DMS153 treated with DMSO at 0.1 percent for 48 hours (cell line): ENCODE measurements around the gene COX20.

ENCODE experiments used
- DNase-seq: peaks from one replicate; lab custom pipeline; 2025; ENCODE audit not compliant: unreplicated experiment; lab: John Stamatoyannopoulos, UW

COX20 gene

GRCh38 chr1:244850896-244851295, 15.4 kb downstream of the COX20 start:
- DNase-seq = no peak

- DNase-seq = no peak
Measured at GRCh38 chr1:244851546-244852231, 16.2 kb downstream of the COX20 start.

- DNase-seq = no peak
Measured at GRCh38 chr1:244852694-244853093, 17.2 kb downstream of the COX20 start.

- DNase-seq = no peak
Measured at GRCh38 chr1:244854166-244854565, 18.7 kb downstream of the COX20 start.

GRCh38 chr1:244854865-244855578, 19.6 kb downstream of the COX20 start:
- DNase-seq = no peak

DNA sequence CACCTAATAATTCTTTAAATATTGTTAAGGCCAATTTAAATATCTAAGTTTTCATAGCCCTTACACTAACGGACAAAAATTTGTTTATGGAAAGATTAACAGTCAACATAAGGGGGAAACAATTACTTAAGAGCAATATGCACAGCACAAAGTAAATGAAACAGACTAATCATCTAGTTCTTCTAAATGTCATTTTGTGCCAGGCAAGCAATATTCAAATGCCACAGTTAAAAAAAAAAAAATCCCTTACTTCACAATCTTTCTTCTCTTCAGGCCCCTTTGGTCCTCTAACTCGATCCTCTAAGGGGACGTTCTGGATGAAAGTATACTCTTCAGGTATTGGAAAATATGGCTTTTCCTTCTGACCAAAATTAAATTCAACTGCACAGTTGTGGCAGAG, 22.3 kb downstream of the COX20 start:
- no peak for DNase-seq

DNA sequence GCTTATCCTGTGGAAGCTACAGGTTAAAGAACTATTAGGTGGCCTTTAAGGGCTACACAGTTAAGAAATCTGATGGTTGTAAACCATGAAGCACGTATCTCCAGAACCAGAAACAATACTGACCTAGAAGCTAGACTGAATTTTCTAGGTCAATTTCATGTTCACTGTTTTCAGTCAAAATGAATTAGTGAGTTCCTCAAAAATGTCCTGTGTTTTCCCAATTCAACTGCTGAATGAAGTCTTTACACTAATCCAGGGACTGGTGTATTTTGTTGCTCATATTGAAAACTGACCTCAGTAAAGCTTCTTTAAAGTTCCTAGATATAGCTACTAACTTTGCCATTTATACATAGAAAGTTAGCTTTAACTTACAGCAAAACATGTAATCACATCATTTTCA, 22.9 kb downstream of the COX20 start:
- no peak for DNase-seq

DNA sequence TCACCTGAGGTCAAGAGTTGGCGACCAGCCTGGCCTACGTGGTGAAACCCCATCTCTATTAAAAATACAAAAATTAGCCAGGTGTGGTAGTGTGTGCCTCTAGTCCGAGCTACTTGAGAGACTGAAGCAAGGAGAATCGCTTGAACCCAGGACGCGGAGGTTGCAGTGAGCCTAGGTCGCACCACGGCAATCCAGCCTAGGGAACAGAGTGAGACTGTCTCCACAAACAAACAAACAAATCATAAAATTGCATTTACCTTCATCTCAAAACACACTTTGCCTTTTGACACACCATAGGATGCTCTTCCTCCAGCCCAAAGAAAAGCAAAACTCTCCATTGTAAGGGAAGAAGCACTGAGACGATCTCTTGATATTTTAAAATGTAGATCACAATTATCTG, 24.6 kb downstream of the COX20 start:
- DNase-seq = no peak

- no peak for DNase-seq
Measured at GRCh38 chr1:244860914-244861610, 25.6 kb downstream of the COX20 start.

- DNase-seq = no peak
Measured at GRCh38 chr1:244861683-244862082, 26.2 kb downstream of the COX20 start.

GRCh38 chr1:244862354-244862698, 26.9 kb downstream of the COX20 start:
- no peak for DNase-seq

- DNase-seq = peak; percentile 87
Measured at GRCh38 chr1:244862699-244863490, 27.4 kb downstream of the COX20 start.

- no peak for DNase-seq
Measured at GRCh38 chr1:244863491-244864252, 28.2 kb downstream of the COX20 start.

- DNase-seq = peak; percentile 99
Measured at GRCh38 chr1:244864253-244865027, 29.0 kb downstream of the COX20 start, which contains the start of gene HNRNPU. HNRNPU (minus strand) TSS chr1:244864543; CDS start chr1:244864307, 236 bp downstream.

DNA sequence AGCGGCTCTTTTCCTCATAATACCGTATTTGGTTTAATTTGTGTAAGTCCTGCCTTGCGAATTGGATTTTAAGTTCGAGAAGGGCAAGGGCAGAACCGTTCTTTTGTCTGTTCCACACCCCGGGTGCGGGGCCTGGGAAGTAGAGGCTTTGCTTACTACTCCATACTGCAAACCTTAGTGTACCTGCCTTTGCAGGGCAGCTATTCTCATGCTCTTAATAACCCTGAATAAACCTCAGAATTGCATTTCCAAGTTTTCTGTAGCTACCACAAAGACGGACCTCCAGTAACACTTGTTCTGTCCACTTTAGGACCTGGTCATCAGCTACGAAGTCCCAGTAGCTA, 29.5 kb downstream of the COX20 start:
- DNase-seq = peak; percentile 93

DNA sequence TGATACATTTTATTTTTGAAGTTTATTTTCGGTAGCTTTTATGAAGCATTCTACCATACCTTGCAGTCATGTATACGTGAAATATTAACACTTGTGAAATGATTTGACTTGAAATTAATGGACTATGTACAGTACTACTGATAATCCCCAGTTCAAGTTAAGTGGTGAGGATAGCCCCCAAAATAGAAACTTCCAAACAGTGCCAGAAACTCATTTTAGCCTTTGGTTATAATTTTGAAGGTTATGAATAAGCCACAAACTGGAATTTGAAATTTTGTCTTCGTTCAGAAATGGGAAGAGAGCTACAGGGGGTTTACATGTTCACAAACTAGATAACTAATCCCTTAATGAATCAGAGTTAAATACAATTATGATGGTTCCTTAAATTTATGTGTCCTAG, 30.4 kb downstream of the COX20 start:
- no peak for DNase-seq

DNA sequence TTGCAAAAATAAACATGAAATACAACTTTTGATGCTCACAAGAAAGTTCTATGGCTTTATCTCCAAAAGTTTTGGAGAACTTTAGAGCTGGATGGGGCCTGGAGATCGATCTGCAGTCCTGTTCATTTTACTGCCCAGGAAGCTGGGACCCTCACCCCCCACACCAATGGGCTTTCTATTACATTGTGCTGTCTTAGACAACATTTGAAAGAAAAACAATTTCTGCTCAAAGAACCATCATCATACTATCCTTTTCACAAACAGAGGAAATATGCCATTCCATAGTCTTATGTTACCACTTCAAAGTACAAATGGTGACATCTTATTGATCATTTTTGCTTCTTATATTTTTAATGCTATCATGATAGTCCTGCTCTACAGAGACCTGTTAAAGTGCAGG, 30.9 kb downstream of the COX20 start:
- no peak for DNase-seq

DNA sequence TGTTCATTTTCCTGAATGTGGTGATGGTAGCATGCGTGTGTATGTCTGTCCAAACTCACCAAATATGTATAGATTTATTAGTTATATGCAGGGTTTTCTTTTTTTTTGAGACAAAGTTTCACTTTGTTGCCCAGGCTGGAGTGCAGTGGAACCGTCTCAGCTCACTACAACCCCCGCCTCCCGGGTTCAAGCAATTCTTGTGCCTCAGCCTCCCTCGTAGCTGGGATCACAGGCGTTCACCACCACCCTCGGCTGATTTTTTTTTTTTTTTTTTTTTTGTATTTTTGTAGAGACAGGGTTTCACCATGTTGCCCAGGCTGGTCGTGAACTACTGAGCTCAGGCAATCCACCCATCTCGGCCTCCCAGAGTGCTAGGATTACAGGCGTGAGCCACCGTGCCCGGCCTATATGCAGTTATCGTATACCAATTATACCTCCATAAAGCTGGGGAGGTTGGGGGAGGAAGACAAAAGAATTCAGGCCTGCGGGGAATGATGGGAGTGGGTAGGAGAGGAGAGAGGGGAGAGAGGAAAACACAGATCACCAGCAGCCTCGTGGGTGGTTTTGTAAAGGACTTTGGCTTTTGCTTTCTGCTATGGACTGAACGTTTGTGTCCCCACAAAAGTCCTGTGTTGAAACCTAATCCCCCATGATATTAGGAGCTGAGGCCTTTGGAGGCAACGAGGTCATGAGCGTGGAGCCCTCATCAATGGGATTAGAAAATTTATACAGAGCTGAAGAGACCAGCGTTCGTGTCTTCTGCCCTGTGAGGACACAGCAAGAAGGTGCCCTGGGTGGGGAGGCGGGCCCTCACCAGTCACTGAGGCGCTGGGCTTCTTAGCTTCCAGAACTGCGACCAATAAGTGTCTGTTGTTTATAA, 33.3 kb downstream of the COX20 start:
- DNase-seq = no peak

DNA sequence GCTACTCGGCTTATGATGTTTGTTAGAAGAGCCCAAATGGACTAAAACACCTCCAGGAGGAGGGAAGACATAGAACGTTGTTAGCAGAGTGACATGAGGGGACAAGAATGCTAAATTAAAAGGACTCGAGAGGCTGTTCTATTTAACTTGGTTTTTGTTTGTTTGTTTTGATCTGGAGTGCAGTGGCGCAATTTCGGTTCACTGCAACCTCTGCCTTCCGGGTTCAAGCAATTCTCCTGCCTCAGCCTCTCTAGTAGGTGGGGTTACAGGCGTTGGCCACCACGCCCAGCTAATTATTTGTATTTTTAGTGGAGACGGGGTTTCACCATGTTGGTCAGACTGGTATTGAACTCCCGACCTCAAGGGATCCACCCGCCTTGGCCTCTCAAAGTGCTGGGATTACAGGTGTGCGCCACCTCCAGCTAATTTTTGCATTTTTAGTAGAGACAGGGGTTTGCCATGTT, 33.9 kb downstream of the COX20 start:
- DNase-seq = no peak
